HepG2 (cell line): ENCODE measurements around the gene RGS19. TPM values are rescaled to one million over a fixed set of nuclear protein-coding genes. Genes with fewer than 3 reads are reported as not detected.
A peak's percentile ranks its signal among the peaks of the same experiment; 100 is the strongest.

Experiments used
- ERF ChIP-seq: IDR thresholded peaks from 2 replicates; pipeline ENCODE4 v1.6.1; 2018; ENCODE audit warnings: missing biosample characterization, missing genetic modification reagents
- GPN1 ChIP-seq: sonication (generic); formaldehyde crosslinking; IDR thresholded peaks from 2 replicates; pipeline ENCODE4 v1.5.1; 2020; ENCODE audit warnings: missing genetic modification reagents, borderline replicate concordance
- LCORL ChIP-seq, 2 experiments: fragments of 450-650 bp in 1 of 2; sonication (generic) in 1 of 2; formaldehyde crosslinking in 1 of 2; IDR thresholded peaks; 2 replicates each; pipeline versions ENCODE4 v1.5.0 to v1.6.1; 2017 to 2020; ENCODE audit warnings: antibody characterized with exemption in 1 of 2, missing genetic modification reagents in 1 of 2
- SMAD1 ChIP-seq: sonication (generic); formaldehyde crosslinking; IDR thresholded peaks from 2 replicates; pipeline ENCODE4 v1.4.0; 2020; ENCODE audit warnings: missing genetic modification reagents, low read depth, mild to moderate bottlenecking, borderline replicate concordance
- SNAPC2 ChIP-seq: sonication (generic); formaldehyde crosslinking; IDR thresholded peaks from 2 replicates; pipeline ENCODE4 v1.8.1; 2022; ENCODE audit warnings: mild to moderate bottlenecking, missing genetic modification reagents
- THYN1 ChIP-seq: sonication (generic); formaldehyde crosslinking; IDR thresholded peaks from 2 replicates; pipeline ENCODE4 v1.8.1; 2023; ENCODE audit warnings: low read depth, mild to moderate bottlenecking, moderate library complexity, missing genetic modification reagents, borderline replicate concordance
- XRCC5 ChIP-seq: fragments of 200-400 bp; formaldehyde crosslinking; optimal IDR thresholded peaks from 2 replicates; pipeline ENCODE3; 2017; ENCODE audit warnings: mild to moderate bottlenecking, low read length
- ZNF20 ChIP-seq: sonication (generic); formaldehyde crosslinking; IDR thresholded peaks from 2 replicates; pipeline ENCODE4 v1.4.0; 2020; ENCODE audit warnings: mild to moderate bottlenecking, moderate library complexity, missing genetic modification reagents
- ZNF337 ChIP-seq: sonication (generic); formaldehyde crosslinking; IDR thresholded peaks from 2 replicates; pipeline ENCODE4 v1.5.1; 2020; ENCODE audit warnings: missing genetic modification reagents, low read depth, mild to moderate bottlenecking, borderline replicate concordance
- ZNF773 ChIP-seq: sonication (generic); formaldehyde crosslinking; IDR thresholded peaks from 2 replicates; pipeline ENCODE4 v1.4.0; 2020; ENCODE audit warnings: missing genetic modification reagents, borderline replicate concordance
- ZNF883 ChIP-seq: sonication (generic); formaldehyde crosslinking; IDR thresholded peaks from 2 replicates; pipeline ENCODE4 v1.5.1; 2020; ENCODE audit warnings: mild to moderate bottlenecking, missing genetic modification reagents; ENCODE audit errors: not compliant biosample characterization
- ZSCAN20 ChIP-seq: sonication (generic); formaldehyde crosslinking; IDR thresholded peaks from 2 replicates; pipeline ENCODE4 v1.4.0; 2020; ENCODE audit warnings: missing genetic modification reagents, mild to moderate bottlenecking, borderline replicate concordance
- polyA plus RNA-seq, 8 experiments: library from polyadenylated mRNA; depleted of rRNA in 3 of 8; stranded (reverse) in 7 of 8; unstranded in 1 of 8; fragments of >200 nt; fragmentation: Illumina TruSeq in 4 of 8; extraction: Trizol in 4 of 8; gene quantifications; 2 replicates each; pipeline versions ENCODE4 v1.2.1 to v1.2.3, GENCODE V29; 2011 to 2016; ENCODE audit warnings: low read depth in 4 of 8, missing spikeins in 1 of 8, mixed read lengths in 1 of 8; ENCODE audit not compliant: insufficient read depth in 1 of 8
- total RNA-seq, 5 experiments: library from RNA; depleted of rRNA; stranded (reverse); fragments of >200 nt; fragmentation: Illumina TruSeq; extraction: Trizol; gene quantifications; 2 replicates each; pipeline ENCODE4 v1.2.3, GENCODE V29; 2016; ENCODE audit warnings: low read depth in 1 of 5
- TF ChIP-seq, protein P1 (sequence below): sonication (generic); formaldehyde crosslinking; IDR thresholded peaks from 2 replicates; pipeline ENCODE4 v1.8.0; 2022; ENCODE audit warnings: mild to moderate bottlenecking, missing genetic modification reagents, borderline replicate concordance
- TF ChIP-seq, protein P2 (sequence below): sonication (generic); formaldehyde crosslinking; IDR thresholded peaks from 2 replicates; pipeline ENCODE4 v1.4.0; 2020; ENCODE audit warnings: missing genetic modification reagents, low read depth, mild to moderate bottlenecking, borderline replicate concordance
- TF ChIP-seq, protein P3 (sequence below), 2 experiments: sonication (generic) in 1 of 2; formaldehyde crosslinking in 1 of 2; IDR thresholded peaks; 2 replicates each; pipeline versions ENCODE4 v1.4.0 to v1.6.1; 2016 to 2020; ENCODE audit warnings: borderline replicate concordance in 1 of 2, low read depth in 1 of 2, mild to moderate bottlenecking in 1 of 2, missing genetic modification reagents in 1 of 2
- TF ChIP-seq, protein P4 (sequence below): IDR thresholded peaks from 2 replicates; pipeline ENCODE4 v1.6.1; 2016; ENCODE audit warnings: missing genetic modification reagents, missing compliant biosample characterization
- TF ChIP-seq, protein P5 (sequence below): sonication (generic); formaldehyde crosslinking; IDR thresholded peaks from 2 replicates; pipeline ENCODE4 v1.8.1; 2023; ENCODE audit warnings: missing genetic modification reagents, mild to moderate bottlenecking, borderline replicate concordance
- TF ChIP-seq, protein P6 (sequence below): sonication (generic); formaldehyde crosslinking; IDR thresholded peaks from 2 replicates; pipeline ENCODE4 v1.8.1; 2023; ENCODE audit warnings: mild to moderate bottlenecking, inconsistent platforms, moderate library complexity, missing genetic modification reagents, borderline replicate concordance

Gene RGS19
- total and polyA plus RNA-seq, 2 of the 13 experiments (the other 11 are each of a cell fraction or from before 2014, with no cell fraction given) = 10.7 to 11.9 TPM

DNA sequence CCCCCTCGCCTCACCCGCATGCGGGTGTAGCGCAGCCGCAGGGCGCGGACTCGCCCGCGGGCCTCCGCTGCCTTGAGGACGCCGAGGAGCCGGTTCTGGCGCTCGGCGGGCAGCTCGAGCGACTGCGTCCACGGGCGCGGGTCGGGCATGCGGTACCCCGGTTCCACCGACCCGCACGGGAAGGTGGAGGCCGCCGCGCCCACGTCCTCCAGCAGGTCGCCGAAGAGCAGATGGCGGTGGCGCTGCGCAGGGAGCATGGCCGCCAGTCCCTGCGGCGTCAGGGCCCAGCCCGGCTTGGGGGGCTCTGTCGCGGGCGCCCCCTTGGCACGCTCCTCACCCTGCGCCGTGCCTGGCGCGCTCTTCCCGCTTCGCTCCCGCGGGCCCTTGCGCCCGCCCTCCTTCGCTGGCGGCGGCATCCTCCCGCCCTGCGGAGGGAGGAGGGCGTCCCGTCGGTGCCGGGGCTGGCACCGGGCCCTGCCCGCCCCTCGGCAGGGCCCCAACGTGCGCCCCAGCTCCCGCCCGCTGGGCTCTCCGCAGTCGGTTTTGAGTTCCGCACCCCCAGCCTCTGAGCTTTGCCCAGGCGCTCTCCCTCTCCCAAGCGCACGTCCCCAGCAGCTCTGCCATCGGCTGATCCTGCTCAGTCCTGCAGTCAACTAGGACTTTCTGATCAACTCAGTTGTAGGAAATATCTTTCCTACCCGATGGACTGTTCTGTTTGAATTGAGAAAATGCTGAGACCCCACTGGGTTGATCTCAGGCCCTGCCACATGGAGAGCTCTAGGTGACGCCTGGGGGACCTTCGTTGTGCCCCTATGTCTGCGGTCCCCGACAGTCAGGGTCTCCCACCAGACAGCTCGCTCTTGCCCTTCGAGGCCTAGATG, 4.7 kb upstream of the RGS19 start, which contains the start of gene LKAAEAR1 (continued):
- TF ChIP-seq, protein P1, sequence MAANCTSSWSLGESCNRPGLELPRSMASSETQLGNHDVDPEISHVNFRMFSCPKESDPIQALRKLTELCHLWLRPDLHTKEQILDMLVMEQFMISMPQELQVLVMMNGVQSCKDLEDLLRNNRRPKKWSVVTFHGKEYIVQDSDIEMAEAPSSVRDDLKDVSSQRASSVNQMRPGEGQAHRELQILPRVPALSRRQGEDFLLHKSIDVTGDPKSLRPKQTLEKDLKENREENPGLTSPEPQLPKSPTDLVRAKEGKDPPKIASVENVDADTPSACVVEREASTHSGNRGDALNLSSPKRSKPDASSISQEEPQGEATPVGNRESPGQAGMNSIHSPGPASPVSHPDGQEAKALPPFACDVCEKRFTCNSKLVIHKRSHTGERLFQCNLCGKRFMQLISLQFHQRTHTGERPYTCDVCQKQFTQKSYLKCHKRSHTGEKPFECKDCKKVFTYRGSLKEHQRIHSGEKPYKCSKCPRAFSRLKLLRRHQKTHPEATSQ = no peak
- TF ChIP-seq, protein P2, sequence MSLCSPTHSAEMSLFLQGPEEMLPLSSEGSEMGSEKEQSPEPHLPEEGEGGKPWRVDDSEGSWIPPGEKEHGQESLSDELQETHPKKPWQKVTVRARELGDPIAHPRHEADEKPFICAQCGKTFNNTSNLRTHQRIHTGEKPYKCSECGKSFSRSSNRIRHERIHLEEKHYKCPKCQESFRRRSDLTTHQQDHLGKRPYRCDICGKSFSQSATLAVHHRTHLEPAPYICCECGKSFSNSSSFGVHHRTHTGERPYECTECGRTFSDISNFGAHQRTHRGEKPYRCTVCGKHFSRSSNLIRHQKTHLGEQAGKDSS = peak; percentile 68
- TF ChIP-seq ZNF773 (CRISPR knock-in tag) (no peak; the same call in 1 of the 2 replicates), ZNF20 (no peak), GPN1 (CRISPR knock-in tag) (no peak), XRCC5 (peak; percentile 14), ERF (CRISPR knock-in tag) (no peak), ZNF883 (CRISPR knock-in tag) (no peak), SNAPC2 (CRISPR knock-in tag) (no peak), SMAD1 (no peak), ZNF337 (CRISPR knock-in tag) (no peak), THYN1 (CRISPR knock-in tag) (no peak), LCORL (IDR thresholded peaks at IDR 0.05) (no peak), LCORL (CRISPR knock-in tag; IDR thresholded peaks at IDR 0.05) (peak; percentile 33; the same call in 1 of the 2 replicates), ZSCAN20 (no peak)
- TF ChIP-seq, protein P3, sequence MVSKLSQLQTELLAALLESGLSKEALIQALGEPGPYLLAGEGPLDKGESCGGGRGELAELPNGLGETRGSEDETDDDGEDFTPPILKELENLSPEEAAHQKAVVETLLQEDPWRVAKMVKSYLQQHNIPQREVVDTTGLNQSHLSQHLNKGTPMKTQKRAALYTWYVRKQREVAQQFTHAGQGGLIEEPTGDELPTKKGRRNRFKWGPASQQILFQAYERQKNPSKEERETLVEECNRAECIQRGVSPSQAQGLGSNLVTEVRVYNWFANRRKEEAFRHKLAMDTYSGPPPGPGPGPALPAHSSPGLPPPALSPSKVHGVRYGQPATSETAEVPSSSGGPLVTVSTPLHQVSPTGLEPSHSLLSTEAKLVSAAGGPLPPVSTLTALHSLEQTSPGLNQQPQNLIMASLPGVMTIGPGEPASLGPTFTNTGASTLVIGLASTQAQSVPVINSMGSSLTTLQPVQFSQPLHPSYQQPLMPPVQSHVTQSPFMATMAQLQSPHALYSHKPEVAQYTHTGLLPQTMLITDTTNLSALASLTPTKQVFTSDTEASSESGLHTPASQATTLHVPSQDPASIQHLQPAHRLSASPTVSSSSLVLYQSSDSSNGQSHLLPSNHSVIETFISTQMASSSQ (IDR thresholded peaks at IDR 0.05; ENCODE audit: low read depth) = no peak
- TF ChIP-seq, protein P3 (CRISPR knock-in tag; IDR thresholded peaks at IDR 0.05; ENCODE audit: borderline replicate concordance) = peak; percentile 47; the same call in 1 of the 2 replicates
- TF ChIP-seq, protein P4, sequence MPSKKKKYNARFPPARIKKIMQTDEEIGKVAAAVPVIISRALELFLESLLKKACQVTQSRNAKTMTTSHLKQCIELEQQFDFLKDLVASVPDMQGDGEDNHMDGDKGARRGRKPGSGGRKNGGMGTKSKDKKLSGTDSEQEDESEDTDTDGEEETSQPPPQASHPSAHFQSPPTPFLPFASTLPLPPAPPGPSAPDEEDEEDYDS = no peak
- TF ChIP-seq, protein P5, sequence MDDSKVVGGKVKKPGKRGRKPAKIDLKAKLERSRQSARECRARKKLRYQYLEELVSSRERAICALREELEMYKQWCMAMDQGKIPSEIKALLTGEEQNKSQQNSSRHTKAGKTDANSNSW = no peak; the same call in 1 of the 2 replicates
- TF ChIP-seq, protein P6, sequence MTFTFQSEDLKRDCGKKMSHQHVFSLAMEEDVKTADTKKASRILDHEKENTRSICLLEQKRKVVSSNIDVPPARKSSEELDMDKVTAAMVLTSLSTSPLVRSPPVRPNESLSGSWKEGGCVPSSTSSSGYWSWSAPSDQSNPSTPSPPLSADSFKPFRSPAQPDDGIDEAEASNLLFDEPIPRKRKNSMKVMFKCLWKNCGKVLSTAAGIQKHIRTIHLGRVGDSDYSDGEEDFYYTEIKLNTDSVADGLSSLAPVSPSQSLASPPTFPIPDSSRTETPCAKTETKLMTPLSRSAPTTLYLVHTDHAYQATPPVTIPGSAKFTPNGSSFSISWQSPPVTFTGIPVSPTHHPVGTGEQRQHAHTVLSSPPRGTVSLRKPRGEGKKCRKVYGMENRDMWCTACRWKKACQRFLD (CRISPR knock-in tag) = no peak
